A549 (cell line): Measurements from ENCODE around the gene GPR52. TPM values are rescaled to one million over a fixed set of nuclear protein-coding genes. Genes with fewer than 3 reads are reported as not detected.
"Not testable (repeated sequence)": the region's sequence is repeated elsewhere in the genome, so short reads cannot be mapped to it uniquely, and the experiment has no call there.

Source experiments
- ATAC-seq, 2 experiments: fragments of 200-7000 bp in 1 of 2; fragments of >200 bp in 1 of 2; cut with Nextera tagmentation in 1 of 2; cut with Tn5 transposase in 1 of 2; 3 replicates each; pipeline versions ENCODE4 v1.8.0 to v1.9.1; 2018 to 2020; ENCODE audit warnings: mild to moderate bottlenecking in 1 of 2, moderate library complexity in 1 of 2
- CTCF ChIA-PET: fragments of 300-600 bp; sonication (Branson Sonifier 250); formaldehyde crosslinking; extraction: SDS; loops from one replicate; lab custom pipeline; 2021; ENCODE audit warnings: antibody characterized with exemption, inconsistent platforms; lab: Yijun Ruan, JAX
- POLR2A ChIA-PET: fragments of 350-600 bp; formaldehyde crosslinking; extraction: SDS; loops from one replicate; lab custom pipeline; 2021; ENCODE audit warnings: antibody characterized with exemption, inconsistent platforms; lab: Yijun Ruan, JAX
- DNase-seq, 2 experiments: peaks; one replicate each; pipeline versions ENCODE4 v3.0.0 to v3.0.0-alpha.2; 2011 to 2016; ENCODE audit warnings: low read depth in 1 of 2, low spot score in 1 of 2
- FAIRE-seq: peaks from 2 replicates; lab custom pipeline; 2011; peaks lifted over from hg19 to GRCh38; lab: Jason Lieb, UNC
- H3K27ac ChIP-seq, 2 experiments: fragments of >200 bp; sonication (Bioruptor Twin); formaldehyde crosslinking; 3 replicates each; pipeline ENCODE4 v1.5.1; 2016 to 2017
- H3K4me1 ChIP-seq: fragments of >200 bp; sonication (Bioruptor Twin); formaldehyde crosslinking; 3 replicates; pipeline ENCODE4 v1.6.1; 2016
- H3K4me2 ChIP-seq: fragments of >200 bp; sonication (Bioruptor Twin); formaldehyde crosslinking; 3 replicates; pipeline ENCODE4 v1.6.1; 2016
- H3K4me3 ChIP-seq: fragments of >200 bp; sonication (Bioruptor Twin); formaldehyde crosslinking; 3 replicates; pipeline ENCODE4 v1.5.1; 2016
- H3K9me3 ChIP-seq: fragments of >200 bp; sonication (Bioruptor Twin); formaldehyde crosslinking; 3 replicates; pipeline ENCODE4 v1.6.1; 2016
- BHLHE40 ChIP-seq: IDR thresholded peaks from 2 replicates; pipeline ENCODE4 v1.6.1; 2012; ENCODE audit warnings: low read depth, low read length, inconsistent platforms
- CBX2 ChIP-seq: fragments of 200-600 bp; sonication (generic); IDR thresholded peaks from 2 replicates; pipeline ENCODE4 v1.6.1; 2016; ENCODE audit warnings: low read depth, mild to moderate bottlenecking, borderline replicate concordance
- CBX8 ChIP-seq: fragments of 200-600 bp; sonication (generic); IDR thresholded peaks from 2 replicates; pipeline ENCODE4 v1.6.1; 2016
- E2F6 ChIP-seq: IDR thresholded peaks from 2 replicates; pipeline ENCODE4 v1.6.1; 2012; ENCODE audit warnings: low read depth, borderline replicate concordance
- EHF ChIP-seq: fragments of 250-450 bp; sonication (Bioruptor Pico); IDR thresholded peaks from 2 replicates; pipeline ENCODE4 v1.5.0; 2020; ENCODE audit warnings: mild to moderate bottlenecking
- EP300 ChIP-seq, 2 experiments: fragments of >200 bp; sonication (Bioruptor Twin); formaldehyde crosslinking; IDR thresholded peaks; 2 replicates in 1 of 2; 3 replicates in 1 of 2; pipeline ENCODE4 v1.6.1; 2016 to 2017
- FOXS1 ChIP-seq: fragments of 250-450 bp; sonication (Bioruptor Pico); IDR thresholded peaks from 2 replicates; pipeline ENCODE4 v1.5.0; 2020; ENCODE audit warnings: mild to moderate bottlenecking, moderate library complexity
- GATA3 ChIP-seq: IDR thresholded peaks from 2 replicates; pipeline ENCODE4 v1.6.1; 2012; ENCODE audit warnings: borderline replicate concordance
- HDAC2 ChIP-seq: fragments of 200-600 bp; sonication (generic); IDR thresholded peaks from 2 replicates; pipeline ENCODE4 v1.6.1; 2016
- HEYL ChIP-seq: fragments of 250-450 bp; sonication (Bioruptor Pico); IDR thresholded peaks from 2 replicates; pipeline ENCODE4 v1.8.0; 2021; ENCODE audit warnings: mild to moderate bottlenecking, moderate library complexity
- JUN ChIP-seq, 2 experiments: fragments of >200 bp; sonication (Bioruptor Twin); formaldehyde crosslinking; IDR thresholded peaks; 2 replicates in 1 of 2; 3 replicates in 1 of 2; pipeline ENCODE4 v1.6.1; 2016 to 2017
- JUNB ChIP-seq: fragments of >200 bp; sonication (Bioruptor Twin); formaldehyde crosslinking; IDR thresholded peaks from 2 replicates; pipeline ENCODE4 v1.6.1; 2016
- KDM5A ChIP-seq: fragments of 200-600 bp; sonication (generic); IDR thresholded peaks from 2 replicates; pipeline ENCODE4 v1.6.1; 2016; ENCODE audit warnings: antibody characterized with exemption, mild to moderate bottlenecking
- MAFK ChIP-seq: fragments of 450-650 bp; IDR thresholded peaks from 2 replicates; pipeline ENCODE4 v1.6.1; 2014; ENCODE audit not compliant: partially characterized antibody
- MAZ ChIP-seq: fragments of 150-350 bp; IDR thresholded peaks from 2 replicates; pipeline ENCODE4 v1.6.1; 2014; ENCODE audit warnings: antibody characterized with exemption, low read depth, low read length, borderline replicate concordance
- NPAS2 ChIP-seq: fragments of 250-450 bp; sonication (Bioruptor Pico); IDR thresholded peaks from 2 replicates; pipeline ENCODE4 v1.8.0; 2022; ENCODE audit warnings: mild to moderate bottlenecking, moderate library complexity, borderline replicate concordance
- PHF8 ChIP-seq: fragments of 200-600 bp; sonication (generic); IDR thresholded peaks from 2 replicates; pipeline ENCODE4 v1.6.1; 2016; ENCODE audit warnings: low read depth, mild to moderate bottlenecking, antibody characterized with exemption, moderate library complexity, borderline replicate concordance
- POLR2A ChIP-seq: IDR thresholded peaks from 2 replicates; pipeline ENCODE4 v1.6.1; 2012; ENCODE audit warnings: mild to moderate bottlenecking, low read length
- RARB ChIP-seq: fragments of 250-450 bp; sonication (Bioruptor Pico); IDR thresholded peaks from 2 replicates; pipeline ENCODE4 v1.8.0; 2021; ENCODE audit warnings: mild to moderate bottlenecking, moderate library complexity
- ZSCAN20 ChIP-seq: fragments of 250-450 bp; sonication (Bioruptor Pico); IDR thresholded peaks from 2 replicates; pipeline ENCODE4 v1.8.0; 2022; ENCODE audit warnings: mild to moderate bottlenecking, moderate library complexity
- WGBS: methylation state at CpG from one replicate; pipeline ENCODE4 v1.1.6; 2017; ENCODE audit errors: missing lambda C conversion rate; 5-methylcytosine and 5-hydroxymethylcytosine counted together
- polyA plus RNA-seq, 4 experiments: library from polyadenylated mRNA; depleted of rRNA in 3 of 4; stranded (reverse); fragments of >200 nt; fragmentation: RNase III in 1 of 4; extraction: RNeasy Plus Mini Kit Qiagen cat#74134 plus additional on column Dnase treatment in 1 of 4; gene quantifications; 2 replicates in 3 of 4; 3 replicates in 1 of 4; pipeline ENCODE4 v1.2.3, GENCODE V29; 2011 to 2017
- TF ChIP-seq, protein P1 (sequence below): fragments of 450-650 bp; IDR thresholded peaks from 2 replicates; pipeline ENCODE4 v1.6.1; 2014; ENCODE audit warnings: antibody characterized with exemption
- TF ChIP-seq, protein P2 (sequence below): fragments of 250-450 bp; sonication (Bioruptor Pico); IDR thresholded peaks from 2 replicates; pipeline ENCODE4 v1.5.0; 2020; ENCODE audit warnings: low read depth, mild to moderate bottlenecking, moderate library complexity
- TF ChIP-seq, protein P3 (sequence below): fragments of 150-350 bp; IDR thresholded peaks from 2 replicates; pipeline ENCODE4 v1.6.1; 2014; ENCODE audit warnings: low read depth, mild to moderate bottlenecking, low read length
- TF ChIP-seq, protein P4 (sequence below): IDR thresholded peaks from 2 replicates; pipeline ENCODE4 v1.6.1; 2012

Gene GPR52
- polyA plus RNA-seq, 2 of the 4 experiments (the other 2 are of a cell fraction) = 0.22 TPM; not detected in 1

- Histone ChIP-seq H3K27ac (no peak overlapping the region), H3K4me3 (no peak overlapping the region)
- TF ChIP-seq CBX8 (no peak), POLR2A (no peak), KDM5A (no peak), CBX2 (no peak), HEYL (no peak), RARB (CRISPR knock-in tag) (no peak), EP300 (IDR thresholded peaks at IDR 0.05) (no peak), BHLHE40 (no peak), PHF8 (no peak), MAZ (no peak), E2F6 (no peak), JUN (IDR thresholded peaks at IDR 0.05) (no peak), GATA3 (no peak), FOXS1 (CRISPR knock-in tag) (no peak), NPAS2 (no peak), HDAC2 (no peak), JUNB (no peak)
- TF ChIP-seq, protein P1, sequence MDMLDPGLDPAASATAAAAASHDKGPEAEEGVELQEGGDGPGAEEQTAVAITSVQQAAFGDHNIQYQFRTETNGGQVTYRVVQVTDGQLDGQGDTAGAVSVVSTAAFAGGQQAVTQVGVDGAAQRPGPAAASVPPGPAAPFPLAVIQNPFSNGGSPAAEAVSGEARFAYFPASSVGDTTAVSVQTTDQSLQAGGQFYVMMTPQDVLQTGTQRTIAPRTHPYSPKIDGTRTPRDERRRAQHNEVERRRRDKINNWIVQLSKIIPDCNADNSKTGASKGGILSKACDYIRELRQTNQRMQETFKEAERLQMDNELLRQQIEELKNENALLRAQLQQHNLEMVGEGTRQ = no peak
- TF ChIP-seq, protein P2, sequence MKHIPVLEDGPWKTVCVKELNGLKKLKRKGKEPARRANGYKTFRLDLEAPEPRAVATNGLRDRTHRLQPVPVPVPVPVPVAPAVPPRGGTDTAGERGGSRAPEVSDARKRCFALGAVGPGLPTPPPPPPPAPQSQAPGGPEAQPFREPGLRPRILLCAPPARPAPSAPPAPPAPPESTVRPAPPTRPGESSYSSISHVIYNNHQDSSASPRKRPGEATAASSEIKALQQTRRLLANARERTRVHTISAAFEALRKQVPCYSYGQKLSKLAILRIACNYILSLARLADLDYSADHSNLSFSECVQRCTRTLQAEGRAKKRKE (CRISPR knock-in tag) = no peak
- TF ChIP-seq, protein P3, sequence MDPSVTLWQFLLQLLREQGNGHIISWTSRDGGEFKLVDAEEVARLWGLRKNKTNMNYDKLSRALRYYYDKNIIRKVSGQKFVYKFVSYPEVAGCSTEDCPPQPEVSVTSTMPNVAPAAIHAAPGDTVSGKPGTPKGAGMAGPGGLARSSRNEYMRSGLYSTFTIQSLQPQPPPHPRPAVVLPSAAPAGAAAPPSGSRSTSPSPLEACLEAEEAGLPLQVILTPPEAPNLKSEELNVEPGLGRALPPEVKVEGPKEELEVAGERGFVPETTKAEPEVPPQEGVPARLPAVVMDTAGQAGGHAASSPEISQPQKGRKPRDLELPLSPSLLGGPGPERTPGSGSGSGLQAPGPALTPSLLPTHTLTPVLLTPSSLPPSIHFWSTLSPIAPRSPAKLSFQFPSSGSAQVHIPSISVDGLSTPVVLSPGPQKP = no peak
- TF ChIP-seq, all 56 proteins: peak for 0
- ATAC-seq (no peak), DNase-seq (no peak), FAIRE-seq (no peak)
- ChIA-PET CTCF (no interaction called here), POLR2A (no interaction called here)
- Histone ChIP-seq H3K4me2 (no peak overlapping the region), H3K9me3 (no peaks in the 10 kb centered on the region), H3K4me1 (peaks cover 8% of the 10 kb centered on the region; the same call in 2 of the 3 replicates)
- WGBS = 74% methylated on average over 3 of the region's 3 CpGs
These were observed 40.1 kb upstream of the GPR52 start for GRCh38 chr1:174407665-174408064.

GRCh38 chr1:174408146-174408545 is 39.6 kb upstream of the GPR52 start:
- H3K27ac ChIP-seq = no peak overlapping the region
- ChIA-PET POLR2A (no interaction called here), CTCF (no interaction called here)
- no peaks in the 10 kb centered on the region for H3K9me3 ChIP-seq
- WGBS = 90% methylated on average over 2 of the region's 2 CpGs
- no peak for DNase-seq
- FAIRE-seq = no peak
- no peak overlapping the region for H3K4me2 ChIP-seq
- no peak for TF ChIP-seq EHF
- TF ChIP-seq ZSCAN20 (CRISPR knock-in tag) = no peak
- TF ChIP-seq, protein P4, sequence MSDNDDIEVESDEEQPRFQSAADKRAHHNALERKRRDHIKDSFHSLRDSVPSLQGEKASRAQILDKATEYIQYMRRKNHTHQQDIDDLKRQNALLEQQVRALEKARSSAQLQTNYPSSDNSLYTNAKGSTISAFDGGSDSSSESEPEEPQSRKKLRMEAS = no peak
- no peak for TF ChIP-seq NPAS2
- no peak for TF ChIP-seq HDAC2
- TF ChIP-seq, protein P3 = no peak
- no peak for TF ChIP-seq PHF8
- no peak for TF ChIP-seq MAFK
- no peak for ATAC-seq
- peaks cover 8% of the 10 kb centered on the region; the same call in 2 of the 3 replicates for H3K4me1 ChIP-seq
- no peak overlapping the region for H3K4me3 ChIP-seq

DNA sequence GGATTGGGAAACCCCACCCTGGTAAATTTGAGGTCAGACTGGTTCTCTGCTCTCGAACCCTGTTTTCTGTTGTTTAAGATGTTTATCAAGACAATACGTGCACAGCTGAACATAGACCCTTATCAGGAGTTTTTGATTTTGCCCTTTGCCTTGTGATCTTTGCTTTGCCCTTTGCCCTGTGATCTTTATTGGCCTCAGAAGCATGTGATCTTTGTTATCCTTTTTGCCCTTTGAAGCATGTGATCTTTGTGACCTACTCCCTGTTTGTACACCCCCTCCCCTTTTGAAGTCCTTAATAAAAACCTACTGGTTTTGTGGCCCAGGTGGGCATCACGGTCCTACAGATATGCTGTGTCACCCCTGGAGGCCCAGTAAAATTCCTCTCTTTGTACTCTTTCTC is 38.0 kb upstream of the GPR52 start:
- H3K4me2 ChIP-seq, H3K9me3 ChIP-seq, H3K27ac ChIP-seq, H3K4me3 ChIP-seq, ATAC-seq, DNase-seq, H3K4me1 ChIP-seq, CTCF ChIA-PET, POLR2A ChIA-PET, FAIRE-seq: not testable (repeated sequence)
- 83% methylated on average over 3 of the region's 3 CpGs for WGBS
